IMR-90 (cell line): ENCODE data around the gene AKAP1. TPM values are rescaled to one million over a fixed set of nuclear protein-coding genes. Genes with fewer than 3 reads are reported as not detected.

Source experiments
- ATAC-seq: fragments of 200-7000 bp; cut with Tn5 transposase; 2 replicates; pipeline ENCODE4 v1.9.1; 2020; ENCODE audit warnings: low read depth, mild to moderate bottlenecking, moderate library complexity
- BruUV-seq: library from RNA; stranded (reverse); fragments of 400-500 nt; replicated peaks from 2 replicates; lab custom pipeline; 2021; lab: Mats Ljungman, UMichigan
- CTCF ChIA-PET: fragments of 300-600 bp; formaldehyde crosslinking; extraction: SDS; loops from one replicate; lab custom pipeline; 2021; ENCODE audit warnings: antibody characterized with exemption; lab: Yijun Ruan, JAX
- POLR2A ChIA-PET: fragments of 300-600 bp; sonication (Branson Sonifier 250); formaldehyde crosslinking; loops from one replicate; lab custom pipeline; 2022; ENCODE audit warnings: antibody characterized with exemption; ENCODE audit not compliant: unreplicated experiment; lab: Charles Lee
- DNase-seq: peaks from one replicate; pipeline ENCODE4 v3.0.0; 2013
- H2AFZ ChIP-seq: replicated peaks from 2 replicates; pipeline ENCODE3; 2013; ENCODE audit warnings: low read length, mild to moderate bottlenecking; ENCODE audit not compliant: poor library complexity
- H2AK5ac ChIP-seq: 2 replicates; pipeline ENCODE4 v1.6.1; 2013; ENCODE audit warnings: low read depth, low read length, inconsistent platforms
- H2AK9ac ChIP-seq: replicated peaks from 2 replicates; pipeline ENCODE3; 2013; ENCODE audit warnings: mild to moderate bottlenecking, low read depth, low read length, moderate library complexity; ENCODE audit not compliant: poor library complexity
- H2BK120ac ChIP-seq: 2 replicates; pipeline ENCODE4 v1.6.1; 2013; ENCODE audit warnings: low read depth, low read length, inconsistent platforms
- H2BK15ac ChIP-seq: 3 replicates; pipeline ENCODE4 v1.6.1; 2013; ENCODE audit warnings: low read depth, low read length, inconsistent platforms
- H2BK20ac ChIP-seq: 2 replicates; pipeline ENCODE4 v1.6.1; 2013; ENCODE audit warnings: low read depth, mild to moderate bottlenecking, inconsistent platforms, low read length, moderate library complexity
- H2BK5ac ChIP-seq: 2 replicates; pipeline ENCODE4 v1.6.1; 2013; ENCODE audit warnings: mild to moderate bottlenecking, low read depth, low read length, inconsistent platforms; ENCODE audit not compliant: poor library complexity, severe bottlenecking
- H3K14ac ChIP-seq: replicated peaks from 2 replicates; pipeline ENCODE4 v1.6.1; 2013; ENCODE audit warnings: low read depth, low read length, inconsistent platforms
- H3K18ac ChIP-seq: 2 replicates; pipeline ENCODE4 v1.6.1; 2013; ENCODE audit warnings: low read depth, low read length, control low read depth
- H3K23ac ChIP-seq: 2 replicates; pipeline ENCODE4 v1.6.1; 2013; ENCODE audit warnings: low read depth, low read length, inconsistent platforms
- H3K27ac ChIP-seq: 2 replicates; pipeline ENCODE4 v1.5.1; 2013; ENCODE audit warnings: mild to moderate bottlenecking, control low read depth, low read length; ENCODE audit not compliant: insufficient read depth
- H3K27me3 ChIP-seq: 2 replicates; pipeline ENCODE4 v1.6.1; 2013; ENCODE audit warnings: low read length; ENCODE audit not compliant: control insufficient read depth, insufficient read depth
- H3K36me3 ChIP-seq: 2 replicates; pipeline ENCODE4 v1.6.1; 2013; ENCODE audit warnings: low read length, mixed read lengths; ENCODE audit not compliant: control insufficient read depth, insufficient read depth
- H3K4ac ChIP-seq: 2 replicates; pipeline ENCODE4 v1.6.1; 2013; ENCODE audit warnings: low read depth, low read length, inconsistent platforms
- H3K4me1 ChIP-seq: 2 replicates; pipeline ENCODE4 v1.6.1; 2013; ENCODE audit warnings: low read length, mixed read lengths; ENCODE audit not compliant: control insufficient read depth, insufficient read depth
- H3K4me2 ChIP-seq: 2 replicates; pipeline ENCODE4 v1.6.1; 2013; ENCODE audit warnings: low read depth, mild to moderate bottlenecking, control low read depth, low read length, moderate library complexity
- H3K4me3 ChIP-seq: 2 replicates; pipeline ENCODE4 v1.5.1; 2013; ENCODE audit warnings: low read depth, mild to moderate bottlenecking, control low read depth, low read length, moderate library complexity; ENCODE audit not compliant: insufficient read depth
- H3K56ac ChIP-seq: 2 replicates; pipeline ENCODE4 v1.6.1; 2013; ENCODE audit warnings: low read length, inconsistent platforms; ENCODE audit not compliant: insufficient read depth; ENCODE audit errors: extremely low read depth
- H3K79me1 ChIP-seq, 2 experiments: 2 replicates each; pipeline ENCODE4 v1.6.1; 2013; ENCODE audit warnings: low read length in 2 of 2, inconsistent platforms in 1 of 2, low read depth in 1 of 2
- H3K9ac ChIP-seq: 2 replicates; pipeline ENCODE4 v1.6.1; 2013; ENCODE audit warnings: low read depth, low read length, control low read depth
- H3K9me1 ChIP-seq: 2 replicates; pipeline ENCODE4 v1.6.1; 2013; ENCODE audit warnings: low read length, inconsistent platforms; ENCODE audit not compliant: insufficient read depth
- H3K9me3 ChIP-seq: 2 replicates; pipeline ENCODE4 v1.6.1; 2013; ENCODE audit warnings: low read length; ENCODE audit not compliant: control insufficient read depth, insufficient read depth
- H4K20me1 ChIP-seq: 2 replicates; pipeline ENCODE4 v1.6.1; 2013; ENCODE audit warnings: low read length, inconsistent platforms; ENCODE audit not compliant: insufficient read depth
- H4K5ac ChIP-seq: 2 replicates; pipeline ENCODE4 v1.6.1; 2013; ENCODE audit warnings: mild to moderate bottlenecking, low read depth, low read length, control low read depth
- H4K8ac ChIP-seq, 2 experiments: 2 replicates each; pipeline ENCODE4 v1.6.1; 2013; ENCODE audit warnings: low read depth in 2 of 2, low read length in 2 of 2, control low read depth in 1 of 2, inconsistent platforms in 1 of 2
- H4K91ac ChIP-seq: 2 replicates; pipeline ENCODE4 v1.6.1; 2013; ENCODE audit warnings: low read depth, low read length, inconsistent platforms; ENCODE audit not compliant: insufficient read depth
- BHLHE40 ChIP-seq: fragments of 150-350 bp; IDR thresholded peaks from 2 replicates; pipeline ENCODE4 v1.6.1; 2016; ENCODE audit warnings: mild to moderate bottlenecking, low read depth, low read length
- CEBPB ChIP-seq: IDR thresholded peaks from 2 replicates; pipeline ENCODE4 v1.6.1; 2012; ENCODE audit warnings: low read depth, low read length, improper control_type of control experiment
- CHD1 ChIP-seq: IDR thresholded peaks from 2 replicates; pipeline ENCODE4 v1.6.1; 2012; ENCODE audit warnings: low read depth, low read length, improper control_type of control experiment
- CTCF ChIP-seq: conservative IDR thresholded peaks from 2 replicates; pipeline ENCODE4 v1.5.1; 2012; ENCODE audit warnings: mild to moderate bottlenecking, low read depth, low read length, improper control_type of control experiment
- ELK1 ChIP-seq: fragments of 150-350 bp; IDR thresholded peaks from 2 replicates; pipeline ENCODE4 v1.6.1; 2016; ENCODE audit warnings: low read depth, mild to moderate bottlenecking, low read length, moderate library complexity, borderline replicate concordance
- FOS ChIP-seq: fragments of 150-350 bp; IDR thresholded peaks from 2 replicates; pipeline ENCODE4 v1.6.1; 2016; ENCODE audit warnings: low read depth, low read length
- MAFK ChIP-seq: IDR thresholded peaks from 2 replicates; pipeline ENCODE4 v1.6.1; 2012; ENCODE audit warnings: low read depth, low read length, improper control_type of control experiment
- MAZ ChIP-seq: IDR thresholded peaks from 2 replicates; pipeline ENCODE4 v1.6.1; 2012; ENCODE audit warnings: low read depth, mild to moderate bottlenecking, low read length, improper control_type of control experiment, moderate library complexity, borderline replicate concordance
- MXI1 ChIP-seq: IDR thresholded peaks from 2 replicates; pipeline ENCODE4 v1.6.1; 2012; ENCODE audit warnings: low read depth, mild to moderate bottlenecking, low read length, moderate library complexity, borderline replicate concordance
- NFE2L2 ChIP-seq: fragments of 150-350 bp; IDR thresholded peaks from 2 replicates; pipeline ENCODE4 v1.6.1; 2016; ENCODE audit warnings: low read depth, mild to moderate bottlenecking, low read length
- POLR2A ChIP-seq: IDR thresholded peaks from 2 replicates; pipeline ENCODE4 v1.6.1; 2012; ENCODE audit warnings: mild to moderate bottlenecking, low read depth, low read length
- RAD21 ChIP-seq: IDR thresholded peaks from 2 replicates; pipeline ENCODE4 v1.6.1; 2012; ENCODE audit warnings: low read length, improper control_type of control experiment
- RCOR1 ChIP-seq: IDR thresholded peaks from 2 replicates; pipeline ENCODE4 v1.6.1; 2012; ENCODE audit warnings: mild to moderate bottlenecking, low read length, improper control_type of control experiment; ENCODE audit not compliant: insufficient replicate concordance
- RFX5 ChIP-seq: IDR thresholded peaks from 2 replicates; pipeline ENCODE4 v1.8.0; 2012; ENCODE audit warnings: low read depth, mild to moderate bottlenecking, low read length, moderate library complexity
- SMC3 ChIP-seq: fragments of 150-350 bp; IDR thresholded peaks from 2 replicates; pipeline ENCODE4 v1.6.1; 2016; ENCODE audit warnings: low read depth, mild to moderate bottlenecking, antibody characterized with exemption, low read length, moderate library complexity
- USF2 ChIP-seq: fragments of 150-350 bp; IDR thresholded peaks from 2 replicates; pipeline ENCODE4 v1.6.1; 2017; ENCODE audit warnings: mild to moderate bottlenecking, antibody characterized with exemption, low read length, low read depth
- WGBS, 2 experiments: methylation state at CpG; one replicate each; pipeline versions ENCODE4 v1.1.5 to v1.1.7; 2013; ENCODE audit warnings: missing lambda C conversion rate in 2 of 2; ENCODE audit not compliant: insufficient read length in 1 of 2; ENCODE audit errors: extremely low coverage in 2 of 2; 5-methylcytosine and 5-hydroxymethylcytosine counted together
- dilution Hi-C: fragments of 300-500 bp; cut with HindIII; formaldehyde crosslinking; loops from one replicate; pipeline ENCODE4 v1.14.3; 2018; ENCODE audit warnings: low sequenced_read_pairs; ENCODE audit not compliant: unreplicated experiment
- in situ Hi-C: fragments of 300-500 bp; cut with MboI; formaldehyde crosslinking; loops from 3 replicates; pipeline ENCODE4 v1.14.3; 2019; ENCODE audit warnings: low sequenced_read_pairs, inconsistent platforms, mixed read lengths
- intact Hi-C: fragments of 100-400 bp; cut with micrococcal nuclease; formaldehyde crosslinking; loops from 2 replicates; pipeline ENCODE4 v1.10.0; 2022
- polyA plus RNA-seq, 3 experiments: library from polyadenylated mRNA; depleted of rRNA; stranded (reverse); fragments of >200 nt; gene quantifications; 2 replicates each; pipeline ENCODE4 v1.2.3, GENCODE V29; 2012; ENCODE audit warnings: low replicate concordance in 1 of 3
- total RNA-seq: library from RNA; depleted of rRNA; stranded (reverse); fragments of >200 nt; gene quantifications from 2 replicates; pipeline ENCODE4 v1.2.3, GENCODE V29; 2012

AKAP1 gene
- total and polyA plus RNA-seq, 2 of the 4 experiments (the other 2 are of a cell fraction) = 10.2 to 17.4 TPM

GRCh38 chr17:57043276-57043675 is 41.8 kb upstream of the AKAP1 start:
- CTCF ChIA-PET = no interaction called here

More at GRCh38 chr17:57043276-57043675, 41.8 kb upstream of the AKAP1 start:
- H3K79me1 ChIP-seq = no peaks in the 10 kb centered on the region
- POLR2A ChIA-PET = no interaction called here
- no peak overlapping the region for H3K9ac ChIP-seq
- no peak overlapping the region for H2BK5ac ChIP-seq
- H3K9me1 ChIP-seq = no peaks in the 10 kb centered on the region
- H3K14ac ChIP-seq = no peak overlapping the region
- H2BK15ac ChIP-seq = no peak overlapping the region
- H3K4me2 ChIP-seq = no peak overlapping the region
- no peak overlapping the region for H3K4me3 ChIP-seq
- H3K27me3 ChIP-seq = peaks cover 43% of the 10 kb centered on the region
- H4K5ac ChIP-seq = no peak overlapping the region
- no peak overlapping the region for H3K27ac ChIP-seq
- no peaks in the 10 kb centered on the region for H3K4me1 ChIP-seq
- no peak for DNase-seq
- H4K91ac ChIP-seq = no peak overlapping the region
- H2AK5ac ChIP-seq = no peak overlapping the region
- no peak overlapping the region for H3K4ac ChIP-seq
- H3K18ac ChIP-seq = no peak overlapping the region
- no peaks in the 10 kb centered on the region for H4K20me1 ChIP-seq
- no peaks in the 10 kb centered on the region for H3K9me3 ChIP-seq
- no peak overlapping the region for H3K56ac ChIP-seq
- BruUV-seq = no TSS peak
- 0% methylated on average over 1 of the region's 4 CpGs; no CpG with 5 or more reads in 1 of the 2 experiments for WGBS, 2 experiments
- no peak overlapping the region for H3K23ac ChIP-seq
- in situ Hi-C loops = no loop called here
- no peak for ATAC-seq
- TF ChIP-seq CEBPB (no peak), USF2 (no peak), MAZ (no peak), MXI1 (no peak), FOS (no peak), POLR2A (no peak), CHD1 (no peak), CTCF (no peak), SMC3 (no peak), RFX5 (no peak), MAFK (no peak), ELK1 (no peak), NFE2L2 (no peak), RAD21 (no peak), RCOR1 (no peak), BHLHE40 (no peak)
- dilution Hi-C loops = no loop called here
- no peak overlapping the region for H2AK9ac ChIP-seq
- no peak overlapping the region for H2AFZ ChIP-seq
- no peak overlapping the region for H2BK120ac ChIP-seq
- no peak overlapping the region for H4K8ac ChIP-seq
- no peaks in the 10 kb centered on the region for H3K36me3 ChIP-seq
- no peak overlapping the region for H2BK20ac ChIP-seq
- intact Hi-C loops = no loop called here
